GM10847 (cell line): ENCODE data around the gene GEMIN7.

ENCODE experiments used
- POLR2A ChIP-seq: IDR thresholded peaks from 2 replicates; pipeline ENCODE4 v1.6.1; 2011; ENCODE audit not compliant: insufficient read length; ENCODE audit errors: extremely low read depth

The GEMIN7 gene

DNA sequence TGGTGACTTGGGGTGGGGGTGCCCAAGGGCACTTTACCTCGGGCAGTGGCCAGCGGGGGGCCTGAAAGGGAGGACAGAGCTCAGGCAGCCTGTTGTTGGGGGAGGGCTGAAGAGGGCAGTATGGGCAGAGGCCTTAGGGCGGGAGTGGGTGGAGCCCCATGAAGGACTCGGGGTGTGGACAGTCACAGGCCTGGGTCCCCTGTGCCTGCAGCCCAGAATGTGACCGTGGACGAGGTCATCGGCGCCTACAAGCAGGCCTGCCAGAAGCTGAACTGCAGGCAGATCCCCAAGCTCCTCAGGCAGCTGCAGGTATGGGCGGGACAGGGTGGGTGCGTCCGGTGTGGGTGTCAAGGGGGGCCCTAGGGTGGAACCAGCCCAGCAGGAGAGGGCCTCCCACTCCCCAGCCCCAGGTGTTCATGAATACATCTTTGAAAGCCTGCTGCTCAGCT is 59.3 kb downstream of the GEMIN7 start:
- TF ChIP-seq POLR2A, result no peak

DNA sequence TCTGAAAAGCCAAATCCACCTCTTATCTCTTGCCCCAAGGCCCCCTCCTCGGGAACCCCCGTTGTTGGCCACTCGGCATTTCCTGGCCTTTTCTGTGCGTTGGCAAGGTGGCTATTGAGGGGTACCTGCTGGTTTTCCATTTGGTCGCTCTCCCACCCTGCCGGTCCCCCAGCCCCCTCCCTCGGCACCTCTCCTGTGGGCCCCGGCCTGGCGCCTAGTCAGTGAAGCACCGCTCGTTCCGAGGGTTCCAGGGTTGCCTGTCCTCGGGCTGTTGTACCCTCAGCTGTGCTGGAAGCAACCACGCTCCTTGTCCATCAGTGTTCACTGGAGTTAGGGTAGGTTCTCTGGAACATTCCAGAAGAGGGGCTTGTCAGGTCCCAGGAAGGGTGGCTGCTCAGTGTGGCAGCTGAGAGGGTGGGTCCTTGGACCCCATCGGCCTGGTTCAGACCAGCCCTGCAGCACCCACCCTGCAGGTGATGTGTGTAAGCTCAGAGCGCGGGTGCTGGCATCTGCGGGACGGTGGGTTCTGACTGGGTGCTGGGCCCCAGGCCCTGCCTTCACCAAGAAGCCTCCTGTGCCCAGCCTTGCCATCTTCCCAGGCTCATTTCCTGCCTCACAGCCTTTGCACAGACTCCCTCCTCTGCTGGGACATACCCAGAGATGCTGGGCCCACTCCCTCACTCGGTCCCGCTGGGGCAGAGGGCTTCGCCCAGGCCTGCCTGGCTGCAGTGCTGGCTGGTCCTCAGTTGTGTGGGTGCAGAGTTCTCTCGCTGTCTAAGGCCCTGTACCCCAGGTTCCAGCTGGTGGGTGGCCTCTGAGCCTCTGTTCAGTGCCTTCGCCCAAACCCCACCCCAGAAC is 60.5 kb downstream of the GEMIN7 start:
- no peak for TF ChIP-seq POLR2A

DNA sequence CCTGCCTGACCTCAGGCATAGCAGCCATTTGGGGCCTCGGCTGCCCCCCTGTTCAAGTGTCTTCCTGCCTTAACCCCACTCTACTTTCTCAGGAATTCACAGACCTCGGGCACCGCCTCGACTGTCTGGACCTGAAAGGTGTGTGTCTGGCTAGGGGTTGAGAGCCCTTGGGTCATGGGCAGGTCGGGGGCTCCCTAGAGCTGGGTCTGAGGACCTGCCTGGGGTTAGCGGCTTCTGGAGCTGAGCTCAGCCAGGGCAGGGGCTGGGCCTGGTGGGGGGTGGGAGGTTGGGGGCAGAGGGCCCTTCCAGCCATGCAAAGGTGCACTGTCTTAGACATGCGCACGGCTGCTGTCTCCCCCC is 61.1 kb downstream of the GEMIN7 start:
- no peak for TF ChIP-seq POLR2A

DNA sequence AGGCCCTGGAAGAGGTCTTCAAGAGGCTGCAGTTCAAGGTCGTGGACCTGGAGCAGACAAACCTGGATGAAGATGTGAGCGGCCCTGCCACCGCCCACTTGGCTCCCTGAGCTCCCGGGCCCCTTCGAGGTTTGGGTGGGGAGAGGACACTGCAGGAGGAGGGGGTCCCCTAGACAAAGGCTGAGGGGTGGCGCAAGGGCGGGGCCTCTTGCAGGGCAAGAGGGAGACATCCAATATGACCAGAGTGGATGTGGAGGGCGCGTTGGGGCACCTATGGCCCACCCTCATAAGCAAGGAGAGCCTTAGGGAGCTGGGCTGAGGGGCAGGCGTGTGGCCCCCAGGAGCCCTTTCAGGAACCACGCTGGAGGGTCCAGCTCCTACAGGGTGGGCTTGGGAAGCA is 61.5 kb downstream of the GEMIN7 start:
- no peak for TF ChIP-seq POLR2A
